HG03139 (cell line): ENCODE measurements around the gene TAF11L14.
"Not testable (repeated sequence)": the region's sequence is repeated elsewhere in the genome, so short reads cannot be mapped to it uniquely, and the experiment has no call there.

Experiments
- ATAC-seq: cut with Tn5 transposase; IDR thresholded peaks from one replicate; pipeline ENCODE4 v1.9.1; 2021; ENCODE audit not compliant: unreplicated experiment

The TAF11L14 gene

GRCh38 chr5:17634160-17634559, at the start of gene TAF11L14:
TAF11L14 (plus strand) TSS chr5:17634460.
- no peak for ATAC-seq

GRCh38 chr5:17585658-17586057, 48.6 kb upstream of the TAF11L14 start, which contains the start of gene TAF11L7:
TAF11L7 (minus strand) TSS chr5:17585758.
- ATAC-seq = not testable (repeated sequence)

- not testable (repeated sequence) for ATAC-seq
Measured at GRCh38 chr5:17590860-17591259, 43.4 kb upstream of the TAF11L14 start, which contains the start of gene TAF11L8. TAF11L8 (minus strand) TSS chr5:17590960.

- not testable (repeated sequence) for ATAC-seq
Measured at GRCh38 chr5:17594255-17594654, 40.0 kb upstream of the TAF11L14 start, which contains the start of gene TAF11L9. TAF11L9 (minus strand) TSS chr5:17594394.

GRCh38 chr5:17597728-17598127, 36.5 kb upstream of the TAF11L14 start, which contains the start of gene TAF11L10:
TAF11L10 (minus strand) TSS chr5:17597828.
- ATAC-seq = not testable (repeated sequence)

GRCh38 chr5:17603880-17604279, 30.4 kb upstream of the TAF11L14 start, which contains the start of gene TAF11L11:
TAF11L11 (plus strand) TSS chr5:17604183.
- ATAC-seq = not testable (repeated sequence)

GRCh38 chr5:17604951-17605350, 29.3 kb upstream of the TAF11L14 start:
- no peak for ATAC-seq

GRCh38 chr5:17607461-17607860, 26.8 kb upstream of the TAF11L14 start:
- ATAC-seq = not testable (repeated sequence)

- ATAC-seq = not testable (repeated sequence)
Measured at GRCh38 chr5:17610092-17610491, 24.2 kb upstream of the TAF11L14 start, which contains the start of gene TAF11L12. TAF11L12 (plus strand) TSS chr5:17610392.

GRCh38 chr5:17614872-17615605, 19.2 kb upstream of the TAF11L14 start:
- no peak for ATAC-seq

GRCh38 chr5:17619354-17619753, 14.9 kb upstream of the TAF11L14 start:
- ATAC-seq = no peak

GRCh38 chr5:17620627-17621026, 13.6 kb upstream of the TAF11L14 start:
- no peak for ATAC-seq

GRCh38 chr5:17625686-17626085, 8.6 kb upstream of the TAF11L14 start:
- ATAC-seq = no peak

GRCh38 chr5:17631788-17632187, 2.5 kb upstream of the TAF11L14 start, which contains the start of gene TAF11L13:
TAF11L13 (plus strand) TSS chr5:17632088.
- not testable (repeated sequence) for ATAC-seq

GRCh38 chr5:17649232-17649631, 15.0 kb downstream of the TAF11L14 start:
- not testable (repeated sequence) for ATAC-seq

GRCh38 chr5:17655201-17655759, 21.0 kb downstream of the TAF11L14 start:
- ATAC-seq = not testable (repeated sequence)

GRCh38 chr5:17655921-17656320, 21.7 kb downstream of the TAF11L14 start:
- ATAC-seq = no peak

- ATAC-seq = no peak
Measured at GRCh38 chr5:17663182-17663581, 28.9 kb downstream of the TAF11L14 start.

- ATAC-seq = no peak
Measured at GRCh38 chr5:17665836-17666235, 31.6 kb downstream of the TAF11L14 start.

GRCh38 chr5:17666726-17667235, 32.5 kb downstream of the TAF11L14 start:
- no peak for ATAC-seq

- no peak for ATAC-seq
Measured at GRCh38 chr5:17670353-17670752, 36.1 kb downstream of the TAF11L14 start.
